Measurements from ENCODE around the gene IDI1. TPM values are rescaled to one million over a fixed set of nuclear protein-coding genes. Genes with fewer than 3 reads are reported as not detected.
"Not testable (repeated sequence)": the region's sequence is repeated elsewhere in the genome, so short reads cannot be mapped to it uniquely, and the experiment has no call there.

The IDI1 gene
- total RNA-seq, 1 donor from 2014 or later = 15.6 TPM

DNA sequence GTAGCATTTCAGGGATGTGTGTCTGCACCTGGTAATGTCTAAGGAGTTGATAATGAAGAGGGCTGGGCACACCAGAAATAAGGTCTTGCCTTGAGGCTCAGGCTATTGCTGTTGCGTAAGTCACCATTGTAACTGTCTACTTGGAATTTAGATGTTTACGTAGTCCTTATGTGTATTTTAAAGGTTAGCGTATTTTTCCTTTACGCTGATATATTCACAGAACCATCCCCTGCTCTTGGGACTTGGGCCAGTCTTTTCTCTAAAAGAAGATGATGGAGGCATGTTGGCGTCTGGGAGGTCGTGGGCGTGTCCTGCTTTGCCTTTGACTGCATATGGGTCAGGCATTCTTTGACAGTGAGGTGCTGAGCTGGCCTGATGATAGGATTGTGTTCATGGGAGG is 22.0 kb upstream of the IDI1 start:
- no peaks in the 10 kb centered on the region for H3K9me3 ChIP-seq (replicated peaks)
- H3K27me3 ChIP-seq (ENCODE audit: low read depth) = no peaks in the 10 kb centered on the region
- no peak overlapping the region for H3K27ac ChIP-seq (replicated peaks)
- peaks cover 13% of the 10 kb centered on the region for H3K4me1 ChIP-seq
- TF ChIP-seq, protein P1, sequence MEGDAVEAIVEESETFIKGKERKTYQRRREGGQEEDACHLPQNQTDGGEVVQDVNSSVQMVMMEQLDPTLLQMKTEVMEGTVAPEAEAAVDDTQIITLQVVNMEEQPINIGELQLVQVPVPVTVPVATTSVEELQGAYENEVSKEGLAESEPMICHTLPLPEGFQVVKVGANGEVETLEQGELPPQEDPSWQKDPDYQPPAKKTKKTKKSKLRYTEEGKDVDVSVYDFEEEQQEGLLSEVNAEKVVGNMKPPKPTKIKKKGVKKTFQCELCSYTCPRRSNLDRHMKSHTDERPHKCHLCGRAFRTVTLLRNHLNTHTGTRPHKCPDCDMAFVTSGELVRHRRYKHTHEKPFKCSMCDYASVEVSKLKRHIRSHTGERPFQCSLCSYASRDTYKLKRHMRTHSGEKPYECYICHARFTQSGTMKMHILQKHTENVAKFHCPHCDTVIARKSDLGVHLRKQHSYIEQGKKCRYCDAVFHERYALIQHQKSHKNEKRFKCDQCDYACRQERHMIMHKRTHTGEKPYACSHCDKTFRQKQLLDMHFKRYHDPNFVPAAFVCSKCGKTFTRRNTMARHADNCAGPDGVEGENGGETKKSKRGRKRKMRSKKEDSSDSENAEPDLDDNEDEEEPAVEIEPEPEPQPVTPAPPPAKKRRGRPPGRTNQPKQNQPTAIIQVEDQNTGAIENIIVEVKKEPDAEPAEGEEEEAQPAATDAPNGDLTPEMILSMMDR (IDR thresholded peaks at IDR 0.05; ENCODE audit: borderline replicate concordance) = no peak
- no peak overlapping the region for H3K4me3 ChIP-seq
- DNase-seq = no peak
- intact Hi-C loops (cut with micrococcal nuclease) = no loop called here
- H3K36me3 ChIP-seq = peaks cover 30% of the 10 kb centered on the region

DNA sequence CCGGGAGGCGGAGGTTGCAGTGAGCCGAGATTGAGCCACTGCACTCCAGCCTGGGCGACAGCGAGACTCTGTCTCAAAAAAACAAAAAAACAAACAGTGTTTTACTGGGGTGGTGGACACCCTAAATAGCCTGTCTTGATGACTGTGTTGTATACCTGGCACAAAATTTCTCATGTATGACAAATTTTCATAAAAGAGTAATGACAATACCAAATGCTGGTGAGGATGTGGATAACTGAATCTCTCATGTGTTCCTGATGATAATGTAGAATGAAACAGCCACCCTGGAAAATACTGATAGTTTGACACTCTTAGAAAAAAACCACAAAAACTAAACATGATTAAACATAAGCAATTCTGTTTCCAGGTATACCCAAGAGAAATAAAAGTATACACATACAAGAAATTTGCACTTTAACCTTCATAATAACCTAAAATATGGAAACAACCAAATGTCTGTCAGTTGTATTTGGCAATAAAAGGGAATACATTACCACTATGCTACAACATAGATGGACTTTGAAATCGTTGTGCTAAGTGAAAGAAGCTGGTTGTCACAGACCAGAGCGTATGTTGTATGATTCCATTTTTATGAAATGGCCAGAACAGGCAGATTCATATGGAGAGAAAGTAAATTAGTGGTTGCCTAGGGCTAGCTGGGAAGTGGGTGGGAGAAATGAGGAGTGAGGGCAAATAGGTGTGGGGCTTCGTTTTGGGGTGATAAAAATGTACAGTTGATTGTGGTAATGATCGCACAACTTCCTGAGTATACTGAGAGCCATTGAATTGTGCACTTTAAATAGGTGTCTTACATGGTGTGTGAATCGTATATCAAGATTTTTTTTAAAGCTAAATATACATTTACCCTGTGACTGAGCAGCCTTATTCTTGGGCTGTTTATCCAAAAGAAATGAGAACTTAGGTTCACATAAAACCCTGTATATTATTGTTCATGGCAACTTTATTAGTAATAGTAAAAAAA is 19.8 kb upstream of the IDI1 start:
- H3K36me3 ChIP-seq = peaks cover 20% of the 10 kb centered on the region
- H3K4me1 ChIP-seq = peaks cover 23% of the 10 kb centered on the region
- intact Hi-C loops (cut with micrococcal nuclease) = no loop called here

DNA sequence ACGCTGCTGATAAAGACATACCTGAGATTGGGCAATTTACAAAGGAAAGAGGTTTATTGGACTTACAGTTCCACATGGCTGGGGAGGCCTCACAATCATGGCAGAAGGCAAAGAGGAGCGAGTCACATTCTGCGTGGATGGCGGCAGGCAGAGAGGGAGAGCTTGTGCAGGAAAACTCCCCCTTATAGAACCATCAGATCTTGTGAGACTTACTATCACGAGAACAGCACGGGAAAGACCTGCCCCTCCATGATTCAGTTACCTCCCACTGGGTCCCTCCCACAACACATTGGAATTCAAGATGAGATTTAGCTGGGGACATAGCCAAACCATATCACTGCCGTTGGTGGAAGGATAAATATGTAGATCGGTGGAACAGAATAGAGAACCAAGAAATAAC is 17.8 kb upstream of the IDI1 start:
- DNase-seq; H3K9me3 ChIP-seq (replicated peaks); intact Hi-C loops (cut with micrococcal nuclease); H3K36me3 ChIP-seq; H3K4me3 ChIP-seq; H3K27me3 ChIP-seq (ENCODE audit: low read depth); H3K27ac ChIP-seq (replicated peaks): not testable (repeated sequence)
- peaks cover 38% of the 10 kb centered on the region for H3K4me1 ChIP-seq

More for the DNA sequence above, 19.8 kb upstream of the IDI1 start:
- Histone ChIP-seq H3K4me3 (no peak overlapping the region), H3K27ac (replicated peaks) (no peak overlapping the region), H3K9me3 (replicated peaks) (no peaks in the 10 kb centered on the region), H3K27me3 (ENCODE audit: low read depth) (no peaks in the 10 kb centered on the region)
- no peak for DNase-seq
- TF ChIP-seq, protein P1 (IDR thresholded peaks at IDR 0.05; ENCODE audit: borderline replicate concordance) = no peak

DNA sequence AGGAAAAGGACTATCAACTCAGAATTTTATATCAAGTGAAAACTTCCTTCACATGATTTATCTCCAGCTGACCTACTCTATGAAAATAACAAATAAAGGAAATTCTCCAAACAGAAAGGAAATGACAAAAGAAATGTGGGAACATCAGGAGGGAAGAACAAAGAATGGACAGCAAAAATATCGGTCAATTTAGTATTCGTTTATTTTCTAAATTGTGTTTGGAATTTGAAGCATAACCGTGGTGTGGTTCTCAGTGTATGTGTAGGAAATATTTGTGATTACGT is 16.0 kb upstream of the IDI1 start:
- no peak overlapping the region for H3K27ac ChIP-seq (replicated peaks)
- no peak overlapping the region for H3K4me3 ChIP-seq
- intact Hi-C loops (cut with micrococcal nuclease) = no loop called here
- H3K4me1 ChIP-seq = peaks cover 49% of the 10 kb centered on the region
- no peak for DNase-seq
- TF ChIP-seq, protein P1 (IDR thresholded peaks at IDR 0.05; ENCODE audit: borderline replicate concordance) = no peak
- H3K36me3 ChIP-seq = peaks cover 7% of the 10 kb centered on the region
- H3K27me3 ChIP-seq (ENCODE audit: low read depth) = no peaks in the 10 kb centered on the region
- H3K9me3 ChIP-seq (replicated peaks) = no peaks in the 10 kb centered on the region

DNA sequence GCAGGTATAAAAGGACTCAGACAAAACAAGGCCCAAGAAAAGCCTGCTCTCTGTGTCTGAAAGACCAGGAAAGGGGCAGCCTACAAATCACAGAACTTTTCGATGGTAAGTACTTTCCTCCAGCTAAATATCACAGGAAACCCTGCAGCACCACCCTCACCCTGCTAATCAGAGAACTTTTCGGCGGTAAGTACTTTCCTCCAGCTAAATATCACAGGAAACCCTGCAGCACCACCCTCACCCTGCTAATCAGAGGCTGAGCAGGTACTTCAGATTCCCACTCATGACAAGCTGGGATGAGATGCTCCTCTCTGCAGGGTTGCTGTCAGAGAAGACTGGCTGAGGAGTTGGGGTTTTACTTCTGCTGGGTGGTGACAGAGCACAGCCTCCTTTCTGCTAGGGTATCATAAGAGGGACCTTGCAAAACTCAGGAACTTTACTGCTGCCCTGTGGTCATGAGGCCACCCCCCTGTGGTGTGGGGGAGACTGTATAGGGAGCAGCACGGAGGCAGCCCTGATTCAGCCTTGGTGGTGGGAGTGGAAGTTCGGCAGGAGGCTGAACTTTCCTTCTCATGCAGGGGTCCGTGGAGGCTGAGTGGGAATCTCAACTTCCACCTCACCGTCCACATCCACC is 14.4 kb upstream of the IDI1 start:
- TF ChIP-seq, protein P1 (IDR thresholded peaks at IDR 0.05; ENCODE audit: borderline replicate concordance) = no peak
- DNase-seq = no peak
- Histone ChIP-seq H3K36me3 (peaks cover 7% of the 10 kb centered on the region), H3K27me3 (ENCODE audit: low read depth) (no peaks in the 10 kb centered on the region), H3K4me1 (peaks cover 64% of the 10 kb centered on the region), H3K4me3 (no peak overlapping the region), H3K9me3 (replicated peaks) (no peaks in the 10 kb centered on the region), H3K27ac (replicated peaks) (peak overlapping the region; percentile 5)
- intact Hi-C loops (cut with micrococcal nuclease) = no loop called here

All from left ventricle myocardium inferior (tissue), 1 donor.